A549 (cell line): Measurements from ENCODE around the gene CFAP100. TPM values are rescaled to one million over a fixed set of nuclear protein-coding genes. Genes with fewer than 3 reads are reported as not detected.

Experiments
- ATAC-seq, 2 experiments: fragments of 200-7000 bp in 1 of 2; fragments of >200 bp in 1 of 2; cut with Nextera tagmentation in 1 of 2; cut with Tn5 transposase in 1 of 2; 3 replicates each; pipeline versions ENCODE4 v1.8.0 to v1.9.1; 2018 to 2020; ENCODE audit warnings: mild to moderate bottlenecking in 1 of 2, moderate library complexity in 1 of 2
- CTCF ChIA-PET: fragments of 300-600 bp; sonication (Branson Sonifier 250); formaldehyde crosslinking; extraction: SDS; loops from one replicate; lab custom pipeline; 2021; ENCODE audit warnings: antibody characterized with exemption, inconsistent platforms; lab: Yijun Ruan, JAX
- POLR2A ChIA-PET: fragments of 350-600 bp; formaldehyde crosslinking; extraction: SDS; loops from one replicate; lab custom pipeline; 2021; ENCODE audit warnings: antibody characterized with exemption, inconsistent platforms; lab: Yijun Ruan, JAX
- DNase-seq, 2 experiments: peaks; one replicate each; pipeline versions ENCODE4 v3.0.0 to v3.0.0-alpha.2; 2011 to 2016; ENCODE audit warnings: low read depth in 1 of 2, low spot score in 1 of 2
- FAIRE-seq: peaks from 2 replicates; lab custom pipeline; 2011; peaks lifted over from hg19 to GRCh38; lab: Jason Lieb, UNC
- H3K27ac ChIP-seq, 2 experiments: fragments of >200 bp; sonication (Bioruptor Twin); formaldehyde crosslinking; 3 replicates each; pipeline ENCODE4 v1.5.1; 2016 to 2017
- H3K4me1 ChIP-seq: fragments of >200 bp; sonication (Bioruptor Twin); formaldehyde crosslinking; 3 replicates; pipeline ENCODE4 v1.6.1; 2016
- H3K4me2 ChIP-seq: fragments of >200 bp; sonication (Bioruptor Twin); formaldehyde crosslinking; 3 replicates; pipeline ENCODE4 v1.6.1; 2016
- H3K4me3 ChIP-seq: fragments of >200 bp; sonication (Bioruptor Twin); formaldehyde crosslinking; 3 replicates; pipeline ENCODE4 v1.5.1; 2016
- H3K9me3 ChIP-seq: fragments of >200 bp; sonication (Bioruptor Twin); formaldehyde crosslinking; 3 replicates; pipeline ENCODE4 v1.6.1; 2016
- CHD2 ChIP-seq: fragments of 150-350 bp; IDR thresholded peaks from 2 replicates; pipeline ENCODE4 v1.6.1; 2014; ENCODE audit warnings: low read length; ENCODE audit not compliant: partially characterized antibody
- EHMT2 ChIP-seq: fragments of 200-600 bp; sonication (generic); IDR thresholded peaks from 2 replicates; pipeline ENCODE4 v1.6.1; 2016; ENCODE audit warnings: antibody characterized with exemption, low read depth, mild to moderate bottlenecking, moderate library complexity
- ESRRA ChIP-seq: fragments of 150-350 bp; IDR thresholded peaks from 2 replicates; pipeline ENCODE4 v1.6.1; 2014; ENCODE audit warnings: mild to moderate bottlenecking, low read length, borderline replicate concordance
- FOXS1 ChIP-seq: fragments of 250-450 bp; sonication (Bioruptor Pico); IDR thresholded peaks from 2 replicates; pipeline ENCODE4 v1.5.0; 2020; ENCODE audit warnings: mild to moderate bottlenecking, moderate library complexity
- HDAC2 ChIP-seq: fragments of 200-600 bp; sonication (generic); IDR thresholded peaks from 2 replicates; pipeline ENCODE4 v1.6.1; 2016
- HOXB13 ChIP-seq: fragments of 250-450 bp; sonication (Bioruptor Pico); IDR thresholded peaks from 2 replicates; pipeline ENCODE4 v1.5.0; 2020; ENCODE audit warnings: low read depth, mild to moderate bottlenecking, moderate library complexity
- JUN ChIP-seq, 2 experiments: fragments of >200 bp; sonication (Bioruptor Twin); formaldehyde crosslinking; IDR thresholded peaks; 2 replicates in 1 of 2; 3 replicates in 1 of 2; pipeline ENCODE4 v1.6.1; 2016 to 2017
- JUNB ChIP-seq: fragments of >200 bp; sonication (Bioruptor Twin); formaldehyde crosslinking; IDR thresholded peaks from 2 replicates; pipeline ENCODE4 v1.6.1; 2016
- MAFK ChIP-seq: fragments of 450-650 bp; IDR thresholded peaks from 2 replicates; pipeline ENCODE4 v1.6.1; 2014; ENCODE audit not compliant: partially characterized antibody
- MYC ChIP-seq: IDR thresholded peaks from 2 replicates; pipeline ENCODE4 v1.6.1; 2012; ENCODE audit warnings: mild to moderate bottlenecking, inconsistent platforms, low read length, improper control_type of control experiment, borderline replicate concordance
- NR3C1 ChIP-seq: fragments of >200 bp; sonication (Bioruptor Twin); formaldehyde crosslinking; IDR thresholded peaks from 3 replicates; pipeline ENCODE4 v1.6.1; 2017
- PHF8 ChIP-seq: fragments of 200-600 bp; sonication (generic); IDR thresholded peaks from 2 replicates; pipeline ENCODE4 v1.6.1; 2016; ENCODE audit warnings: low read depth, mild to moderate bottlenecking, antibody characterized with exemption, moderate library complexity, borderline replicate concordance
- RARB ChIP-seq: fragments of 250-450 bp; sonication (Bioruptor Pico); IDR thresholded peaks from 2 replicates; pipeline ENCODE4 v1.8.0; 2021; ENCODE audit warnings: mild to moderate bottlenecking, moderate library complexity
- RCOR1 ChIP-seq: fragments of 150-350 bp; IDR thresholded peaks from 2 replicates; pipeline ENCODE4 v1.6.1; 2014; ENCODE audit warnings: antibody characterized with exemption, low read length, low read depth
- REST ChIP-seq: fragments of 200-600 bp; sonication (generic); IDR thresholded peaks from 2 replicates; pipeline ENCODE4 v1.6.1; 2016; ENCODE audit warnings: antibody characterized with exemption, mild to moderate bottlenecking, moderate library complexity
- RNF2 ChIP-seq: fragments of 200-600 bp; sonication (generic); IDR thresholded peaks from 2 replicates; pipeline ENCODE4 v1.6.1; 2016; ENCODE audit warnings: low read depth, mild to moderate bottlenecking, antibody characterized with exemption, moderate library complexity, borderline replicate concordance
- TP53 ChIP-seq: fragments of 250-450 bp; sonication (Bioruptor Pico); IDR thresholded peaks from 2 replicates; pipeline ENCODE4 v1.5.0; 2021; ENCODE audit warnings: mild to moderate bottlenecking, moderate library complexity
- ZNF302 ChIP-seq: fragments of 250-450 bp; sonication (Bioruptor Pico); IDR thresholded peaks from 2 replicates; pipeline ENCODE4 v1.9.0; 2021; ENCODE audit warnings: inconsistent platforms, mild to moderate bottlenecking, moderate library complexity
- WGBS: methylation state at CpG from one replicate; pipeline ENCODE4 v1.1.6; 2017; ENCODE audit errors: missing lambda C conversion rate; 5-methylcytosine and 5-hydroxymethylcytosine counted together
- polyA plus RNA-seq, 4 experiments: library from polyadenylated mRNA; depleted of rRNA in 3 of 4; stranded (reverse); fragments of >200 nt; fragmentation: RNase III in 1 of 4; extraction: RNeasy Plus Mini Kit Qiagen cat#74134 plus additional on column Dnase treatment in 1 of 4; gene quantifications; 2 replicates in 3 of 4; 3 replicates in 1 of 4; pipeline ENCODE4 v1.2.3, GENCODE V29; 2011 to 2017
- TF ChIP-seq, protein P1 (sequence below): fragments of >200 bp; sonication (Bioruptor Twin); formaldehyde crosslinking; IDR thresholded peaks from 3 replicates; pipeline ENCODE4 v1.5.1; 2016

Gene CFAP100
- polyA plus RNA-seq, 2 of the 4 experiments (the other 2 are of a cell fraction): not detected

DNA sequence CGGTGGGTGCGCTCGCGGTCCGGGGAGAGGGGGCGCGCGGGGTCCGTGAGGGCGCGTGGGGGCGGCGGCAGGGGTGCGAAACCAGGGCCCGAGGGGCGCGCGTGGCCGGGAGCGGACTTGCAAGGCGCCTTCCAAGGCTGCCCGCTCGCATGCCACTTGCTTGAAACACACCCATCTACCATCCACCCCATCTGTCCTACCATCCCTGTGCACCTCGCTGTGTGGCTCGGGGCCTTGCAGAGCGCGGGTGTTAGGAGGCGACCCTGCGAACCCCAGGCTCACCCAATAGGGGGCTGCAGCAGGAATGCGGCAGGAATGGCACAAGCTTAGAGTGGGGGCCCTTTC, 240 bp downstream of the CFAP100 start:
- no peak overlapping the region for H3K27ac ChIP-seq
- no peak for DNase-seq
- TF ChIP-seq CHD2 (no peak), JUN (IDR thresholded peaks at IDR 0.05) (no peak), MYC (no peak), ZNF302 (no peak), NR3C1 (no peak), MAFK (no peak)
- TF ChIP-seq, all 56 proteins: peak for 0
- Histone ChIP-seq H3K9me3 (no peaks in the 10 kb centered on the region), H3K4me1 (no peaks in the 10 kb centered on the region), H3K4me3 (no peak overlapping the region), H3K4me2 (no peak overlapping the region)
- no peak for ATAC-seq
- 83% methylated on average over 13 of the region's 30 CpGs for WGBS
- ChIA-PET CTCF (interaction anchor here (1.2 to 11.1 kb wide), 3 partner anchors 149 to 263 kb away, joined by 3 to 110 read pairs (median 4); no protein-coding TSS in a partner anchor), POLR2A (no interaction called here)
- FAIRE-seq: no peak

DNA sequence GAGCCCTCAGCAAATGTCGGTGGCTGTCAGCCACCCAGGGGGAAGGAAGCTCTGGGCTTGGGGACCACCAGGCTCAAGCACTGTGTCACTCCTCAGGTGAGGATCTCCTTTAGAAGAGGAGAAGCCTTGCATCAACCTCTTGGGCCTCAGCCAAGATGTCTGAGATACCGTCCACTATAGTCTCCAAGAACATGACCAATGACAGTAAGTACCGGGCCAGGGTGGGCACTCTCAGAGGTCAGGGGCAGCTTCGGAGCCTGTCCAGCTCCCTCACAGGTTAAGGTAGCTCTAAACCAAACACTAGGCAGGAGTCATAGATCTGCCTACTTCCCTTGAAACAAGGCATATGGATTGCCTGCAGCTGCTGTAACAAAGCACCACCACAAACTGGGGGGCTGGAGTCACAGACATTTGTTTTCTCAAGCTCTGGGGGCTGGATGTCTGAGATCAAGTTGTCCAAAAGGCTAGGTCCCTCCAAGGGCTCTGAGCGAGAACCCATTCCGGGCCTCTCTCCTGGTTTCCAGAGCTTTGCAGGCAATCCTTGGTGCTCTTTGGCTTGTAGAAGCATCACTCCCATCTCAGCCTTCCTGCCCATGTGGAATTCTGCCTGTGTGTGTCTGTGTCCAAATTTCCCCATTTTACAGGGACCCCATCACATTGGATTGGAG, 1.3 kb downstream of the CFAP100 start:
- Histone ChIP-seq H3K9me3 (no peaks in the 10 kb centered on the region), H3K4me3 (no peak overlapping the region), H3K4me1 (no peaks in the 10 kb centered on the region), H3K4me2 (no peak overlapping the region), H3K27ac (no peak overlapping the region)
- ATAC-seq (no peak), DNase-seq (no peak), FAIRE-seq (no peak)
- TF ChIP-seq HOXB13 (CRISPR knock-in tag): no peak
- TF ChIP-seq RCOR1: no peak
- no peak for TF ChIP-seq TP53 (CRISPR knock-in tag)
- no peak for TF ChIP-seq RNF2
- no peak for TF ChIP-seq FOXS1
- TF ChIP-seq ZNF302: no peak
- TF ChIP-seq, protein P1, sequence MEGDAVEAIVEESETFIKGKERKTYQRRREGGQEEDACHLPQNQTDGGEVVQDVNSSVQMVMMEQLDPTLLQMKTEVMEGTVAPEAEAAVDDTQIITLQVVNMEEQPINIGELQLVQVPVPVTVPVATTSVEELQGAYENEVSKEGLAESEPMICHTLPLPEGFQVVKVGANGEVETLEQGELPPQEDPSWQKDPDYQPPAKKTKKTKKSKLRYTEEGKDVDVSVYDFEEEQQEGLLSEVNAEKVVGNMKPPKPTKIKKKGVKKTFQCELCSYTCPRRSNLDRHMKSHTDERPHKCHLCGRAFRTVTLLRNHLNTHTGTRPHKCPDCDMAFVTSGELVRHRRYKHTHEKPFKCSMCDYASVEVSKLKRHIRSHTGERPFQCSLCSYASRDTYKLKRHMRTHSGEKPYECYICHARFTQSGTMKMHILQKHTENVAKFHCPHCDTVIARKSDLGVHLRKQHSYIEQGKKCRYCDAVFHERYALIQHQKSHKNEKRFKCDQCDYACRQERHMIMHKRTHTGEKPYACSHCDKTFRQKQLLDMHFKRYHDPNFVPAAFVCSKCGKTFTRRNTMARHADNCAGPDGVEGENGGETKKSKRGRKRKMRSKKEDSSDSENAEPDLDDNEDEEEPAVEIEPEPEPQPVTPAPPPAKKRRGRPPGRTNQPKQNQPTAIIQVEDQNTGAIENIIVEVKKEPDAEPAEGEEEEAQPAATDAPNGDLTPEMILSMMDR: no peak
- TF ChIP-seq REST: no peak
- no peak for TF ChIP-seq JUN (IDR thresholded peaks at IDR 0.05)
- no peak for TF ChIP-seq RARB (CRISPR knock-in tag)
- no peak for TF ChIP-seq PHF8
- no peak for TF ChIP-seq EHMT2
- TF ChIP-seq ESRRA: no peak
- TF ChIP-seq HDAC2: no peak
- TF ChIP-seq JUNB: no peak
- 60% methylated on average over 5 of the region's 6 CpGs for WGBS
- CTCF ChIA-PET: interaction anchor here (0.6 to 11.1 kb wide), 5 partner anchors 11 to 264 kb away, joined by 3 to 110 read pairs (median 3); no protein-coding TSS in a partner anchor
- POLR2A ChIA-PET: no interaction called here
